ENCODE results near the gene CENPB. TPM values are rescaled to one million over a fixed set of nuclear protein-coding genes. Genes with fewer than 3 reads are reported as not detected.

Gene CENPB
- total and polyA plus RNA-seq, 10 of the 15 experiments (the other 5 are each of a cell fraction or from before 2014, with no cell fraction given) = 0.16 to 71.2 (median 14.0) TPM

GRCh38 chr20:3815703-3816315, 29.3 kb upstream of the CENPB start:
- in situ Hi-C loops (cut with MboI) = no loop called here
- H3K9ac ChIP-seq (ENCODE audit: control insufficient read depth, insufficient read depth, low read length) = no peak overlapping the region
- no peaks in the 10 kb centered on the region for H4K20me1 ChIP-seq (ENCODE audit: control insufficient read depth, insufficient read depth)
- 17% methylated on average over 9 of the region's 9 CpGs for WGBS (ENCODE audit: insufficient coverage, insufficient replicate concordance, low lambda C conversion rate, missing lambda C conversion rate)
- H3K9me3 ChIP-seq (replicated peaks; ENCODE audit: control insufficient read depth, insufficient read depth, low read length) = no peaks in the 10 kb centered on the region
- no peaks in the 10 kb centered on the region for H3K36me3 ChIP-seq (ENCODE audit: control insufficient read depth in 2 of 2, insufficient read depth in 2 of 2, low read length in 1 of 2)
- H3K79me2 ChIP-seq (ENCODE audit: control insufficient read depth, insufficient read depth, low read length) = peaks cover 2% of the 10 kb centered on the region
- no peak overlapping the region for H3K4me2 ChIP-seq (ENCODE audit: control insufficient read depth, insufficient read depth)
- DNase-seq (ENCODE audit: low read depth, low spot score) = no peak
- no TSS peak for BruUV-seq (replicated peaks)
- POLR2A ChIA-PET = no interaction called here
- RAD21 ChIA-PET (ENCODE audit: unreplicated experiment) = no interaction called here
- H3K27ac ChIP-seq (ENCODE audit: control insufficient read depth, insufficient read depth) = no peak overlapping the region
- no peak overlapping the region for H3K4me3 ChIP-seq
- ATAC-seq = no peak
- SMC1A ChIA-PET (ENCODE audit: uncharacterized antibody, unreplicated experiment) = no interaction called here
- intact Hi-C loops (cut with micrococcal nuclease; ENCODE audit: unreplicated experiment) = no loop called here
- FAIRE-seq = no peak
- no peaks in the 10 kb centered on the region for H3K27me3 ChIP-seq (replicated peaks in 1 of 2; ENCODE audit: control insufficient read depth in 2 of 2, insufficient read depth in 2 of 2, low read length in 1 of 2)
- no peak overlapping the region for H2AFZ ChIP-seq (ENCODE audit: control insufficient read depth, low read depth, low read length)
- TF ChIP-seq PML (IDR thresholded peaks at IDR 0.05; ENCODE audit: low read length) (no peak), REST (IDR thresholded peaks at IDR 0.05; ENCODE audit: low read depth, low read length) (no peak), ZNF622 (IDR thresholded peaks at IDR 0.05) (no peak), BRCA1 (IDR thresholded peaks at IDR 0.05; ENCODE audit: low read depth, low read length) (no peak), EP300 (IDR thresholded peaks at IDR 0.05; ENCODE audit: borderline replicate concordance in 1 of 2, control insufficient read depth in 1 of 2, low read depth in 2 of 2, low read length in 2 of 2) (no peak), LARP7 (IDR thresholded peaks at IDR 0.05) (no peak), EGR1 (IDR thresholded peaks at IDR 0.05; ENCODE audit: borderline replicate concordance in 1 of 2, low read depth in 2 of 2, low read length in 2 of 2) (no peak), MYC (IDR thresholded peaks at IDR 0.05; ENCODE audit: insufficient read depth, insufficient read length, insufficient replicate concordance, low read length, severe bottlenecking) (no peak), ZZZ3 (IDR thresholded peaks at IDR 0.05; ENCODE audit: control insufficient read depth, insufficient read length, low read depth) (no peak)
- CTCF ChIA-PET = interaction anchor here (5.5 kb wide), 1 partner anchor 28 kb away, joined by 85 read pairs; the partner anchor contains the start of gene CENPB
- H3K4me1 ChIP-seq (ENCODE audit: control insufficient read depth, insufficient read depth, low read length) = peaks cover 14% of the 10 kb centered on the region
